ENCODE measurements around the gene MYL5. TPM values are rescaled to one million over a fixed set of nuclear protein-coding genes. Genes with fewer than 3 reads are reported as not detected.

The MYL5 gene
- total RNA-seq, 1 donor from 2014 or later: 22.6 TPM

DNA sequence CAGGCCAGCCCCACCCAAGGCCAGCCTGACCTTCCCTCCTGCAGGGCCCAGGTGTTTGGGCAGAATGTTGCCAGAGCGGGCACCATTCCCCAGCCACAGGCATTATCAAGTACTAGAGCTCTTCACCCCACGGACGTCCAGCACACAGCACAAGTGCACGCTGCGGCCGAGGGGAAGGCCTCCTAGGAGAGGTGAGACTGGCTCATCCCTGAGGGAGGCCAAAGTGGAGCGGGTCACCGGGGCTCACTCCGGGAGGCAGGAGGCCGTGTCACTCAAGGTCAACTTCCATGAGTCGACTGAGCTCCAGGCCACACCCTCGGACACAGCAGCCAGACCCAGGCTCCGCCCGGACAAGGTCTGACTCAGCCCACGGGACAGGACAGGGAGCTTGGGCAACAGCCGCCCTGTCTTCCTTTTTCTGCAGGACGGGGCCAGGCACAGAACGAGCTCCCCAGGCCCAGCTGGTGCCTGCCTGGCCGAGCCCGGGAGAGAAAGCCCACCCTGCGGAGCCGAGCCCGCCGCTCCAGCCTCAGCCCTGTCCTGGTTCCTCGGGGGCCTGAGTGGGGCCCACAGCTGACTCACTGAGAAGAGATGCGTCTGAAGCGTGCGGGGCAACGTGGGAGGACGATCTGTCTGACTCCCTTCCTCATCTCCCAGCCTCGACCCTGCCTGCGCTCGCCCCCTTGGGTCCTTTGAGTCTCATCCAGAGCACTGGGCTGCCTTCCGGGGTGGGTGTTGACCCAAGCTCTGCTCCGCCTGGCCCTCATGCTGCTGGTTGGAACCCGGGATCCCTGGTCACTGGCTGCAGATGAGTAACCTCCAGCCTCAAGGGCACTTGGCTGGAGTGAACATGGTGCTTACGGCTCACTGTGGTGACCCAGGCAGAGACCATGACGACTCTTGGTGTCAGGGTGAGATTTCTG, 13.0 kb downstream of the MYL5 start:
- no peak for DNase-seq (ENCODE audit: low spot score, unreplicated experiment)
- Mint-ChIP-seq H3K4me1 (ENCODE audit: low read depth) (peaks cover 2% of the 10 kb centered on the region), H3K27ac (no peak overlapping the region), H3K36me3 (ENCODE audit: insufficient read depth) (no peaks in the 10 kb centered on the region), H3K4me3 (ENCODE audit: low read depth) (no peak overlapping the region), H3K27me3 (no peaks in the 10 kb centered on the region), H3K9me3 (ENCODE audit: low read depth) (no peaks in the 10 kb centered on the region)
- TF ChIP-seq, protein P1, sequence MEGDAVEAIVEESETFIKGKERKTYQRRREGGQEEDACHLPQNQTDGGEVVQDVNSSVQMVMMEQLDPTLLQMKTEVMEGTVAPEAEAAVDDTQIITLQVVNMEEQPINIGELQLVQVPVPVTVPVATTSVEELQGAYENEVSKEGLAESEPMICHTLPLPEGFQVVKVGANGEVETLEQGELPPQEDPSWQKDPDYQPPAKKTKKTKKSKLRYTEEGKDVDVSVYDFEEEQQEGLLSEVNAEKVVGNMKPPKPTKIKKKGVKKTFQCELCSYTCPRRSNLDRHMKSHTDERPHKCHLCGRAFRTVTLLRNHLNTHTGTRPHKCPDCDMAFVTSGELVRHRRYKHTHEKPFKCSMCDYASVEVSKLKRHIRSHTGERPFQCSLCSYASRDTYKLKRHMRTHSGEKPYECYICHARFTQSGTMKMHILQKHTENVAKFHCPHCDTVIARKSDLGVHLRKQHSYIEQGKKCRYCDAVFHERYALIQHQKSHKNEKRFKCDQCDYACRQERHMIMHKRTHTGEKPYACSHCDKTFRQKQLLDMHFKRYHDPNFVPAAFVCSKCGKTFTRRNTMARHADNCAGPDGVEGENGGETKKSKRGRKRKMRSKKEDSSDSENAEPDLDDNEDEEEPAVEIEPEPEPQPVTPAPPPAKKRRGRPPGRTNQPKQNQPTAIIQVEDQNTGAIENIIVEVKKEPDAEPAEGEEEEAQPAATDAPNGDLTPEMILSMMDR (IDR thresholded peaks at IDR 0.05; ENCODE audit: unreplicated experiment): no peak

DNA sequence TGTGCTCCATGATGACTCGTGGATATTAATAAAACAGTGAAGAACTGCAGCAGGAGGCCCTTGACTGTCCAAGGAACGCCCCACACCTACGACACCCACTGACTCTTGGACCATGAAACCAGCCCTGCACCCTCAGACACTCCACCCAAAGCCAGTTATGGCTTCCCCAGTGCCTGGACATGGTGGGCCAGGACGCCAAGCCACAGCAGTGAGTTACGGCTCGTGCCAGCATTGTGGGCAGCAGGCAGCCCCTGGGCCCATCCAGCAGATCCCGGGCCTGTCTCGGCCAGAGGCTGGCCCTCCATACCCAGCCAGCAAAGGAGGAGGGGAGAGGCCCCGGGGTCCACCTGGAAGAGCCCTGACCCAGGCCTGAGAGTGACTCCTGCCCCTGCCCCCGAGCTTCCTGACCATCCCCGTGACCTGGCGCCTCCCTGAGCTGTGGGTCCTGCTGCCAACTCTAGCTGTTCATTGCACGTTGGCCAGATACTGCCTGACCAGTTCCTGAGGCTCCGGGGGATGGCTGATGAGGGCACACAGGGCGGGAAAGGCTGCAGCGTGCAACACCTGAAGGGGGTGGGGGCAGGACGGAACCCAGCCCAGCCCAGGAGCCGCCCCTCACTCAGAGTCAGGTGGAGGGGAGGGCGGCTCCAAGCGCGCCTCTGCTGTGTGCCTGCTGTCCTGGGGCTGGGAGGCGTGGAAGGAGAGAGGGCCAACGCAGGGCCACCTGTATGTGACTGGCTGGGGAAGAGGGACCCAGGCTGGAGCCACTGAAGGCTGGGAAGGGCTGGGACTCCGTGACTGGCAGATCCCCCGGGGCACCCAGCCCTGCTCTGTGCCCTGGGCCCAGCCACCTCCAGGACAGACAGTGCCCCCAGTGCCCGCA, 13.9 kb downstream of the MYL5 start:
- H3K27me3 Mint-ChIP-seq: no peaks in the 10 kb centered on the region
- peak overlapping the region; percentile 58 for H3K4me3 Mint-ChIP-seq (ENCODE audit: low read depth)
- no peak overlapping the region for H3K27ac Mint-ChIP-seq
- H3K4me1 Mint-ChIP-seq (ENCODE audit: low read depth): peaks cover 2% of the 10 kb centered on the region
- TF ChIP-seq, protein P1 (IDR thresholded peaks at IDR 0.05; ENCODE audit: unreplicated experiment): no peak
- H3K9me3 Mint-ChIP-seq (ENCODE audit: low read depth): no peaks in the 10 kb centered on the region
- H3K36me3 Mint-ChIP-seq (ENCODE audit: insufficient read depth): no peaks in the 10 kb centered on the region
- no peak for DNase-seq (ENCODE audit: low spot score, unreplicated experiment)

DNA sequence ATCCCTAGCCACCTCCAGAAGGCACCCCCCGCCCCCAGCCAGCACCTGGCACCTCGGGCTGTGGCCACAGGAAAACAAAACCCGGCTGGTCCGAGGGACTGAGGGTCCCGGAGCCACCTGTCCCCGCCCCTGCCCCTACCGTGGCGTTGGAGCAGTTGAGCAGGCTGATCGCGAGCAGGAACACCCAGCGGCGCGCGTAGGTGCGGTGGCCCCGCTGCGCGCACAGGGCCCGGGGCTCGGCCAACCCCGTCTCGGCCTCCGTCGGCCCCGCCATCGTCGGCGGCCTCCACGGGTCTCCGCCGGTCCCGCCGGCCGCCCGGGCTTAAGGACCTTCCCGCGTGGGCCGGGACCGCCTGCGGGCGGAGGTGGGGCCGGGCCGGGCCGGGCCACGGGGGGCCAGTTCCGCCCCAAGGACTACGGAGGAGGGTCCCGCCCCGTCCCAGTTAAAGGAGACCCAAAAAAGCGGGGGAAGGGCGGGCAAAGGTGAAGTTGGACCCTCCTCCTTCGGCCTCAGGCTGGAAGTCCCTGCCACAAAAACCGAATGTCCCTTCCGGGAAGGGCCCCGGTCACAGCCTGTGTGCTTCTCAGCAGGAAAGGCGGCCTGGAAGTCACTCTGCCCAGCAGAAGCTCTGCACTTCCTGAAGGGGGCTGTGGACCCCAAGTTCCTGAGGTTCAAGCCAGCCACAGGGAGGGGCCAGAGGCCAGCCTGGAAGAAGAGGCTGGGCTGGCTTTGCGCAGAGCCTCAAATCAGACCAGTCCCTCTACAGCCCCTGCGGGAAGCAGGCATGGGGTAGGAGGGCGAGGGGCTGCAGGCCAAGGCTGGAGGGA, 14.7 kb downstream of the MYL5 start, which contains the start of gene SLC49A3:
Gene SLC49A3 (minus strand): TSS at position 298 of the 828 bp plus-strand sequence. CDS start 24 bp downstream, at position 274.
- H3K4me3 Mint-ChIP-seq (ENCODE audit: low read depth): peak within 1 kb of the TSS; percentile 58
- H3K27me3 Mint-ChIP-seq: no peaks in the 10 kb centered on the region
- no peak for DNase-seq (ENCODE audit: low spot score, unreplicated experiment)
- no peaks in the 10 kb centered on the region for H3K36me3 Mint-ChIP-seq (ENCODE audit: insufficient read depth)
- H3K4me1 Mint-ChIP-seq (ENCODE audit: low read depth): peaks cover 2% of the 10 kb centered on the region
- no peaks in the 10 kb centered on the region for H3K9me3 Mint-ChIP-seq (ENCODE audit: low read depth)
- TF ChIP-seq, protein P1 (IDR thresholded peaks at IDR 0.05; ENCODE audit: unreplicated experiment): peak; percentile 17
- H3K27ac Mint-ChIP-seq: peak within 1 kb of the TSS; percentile 33

DNA sequence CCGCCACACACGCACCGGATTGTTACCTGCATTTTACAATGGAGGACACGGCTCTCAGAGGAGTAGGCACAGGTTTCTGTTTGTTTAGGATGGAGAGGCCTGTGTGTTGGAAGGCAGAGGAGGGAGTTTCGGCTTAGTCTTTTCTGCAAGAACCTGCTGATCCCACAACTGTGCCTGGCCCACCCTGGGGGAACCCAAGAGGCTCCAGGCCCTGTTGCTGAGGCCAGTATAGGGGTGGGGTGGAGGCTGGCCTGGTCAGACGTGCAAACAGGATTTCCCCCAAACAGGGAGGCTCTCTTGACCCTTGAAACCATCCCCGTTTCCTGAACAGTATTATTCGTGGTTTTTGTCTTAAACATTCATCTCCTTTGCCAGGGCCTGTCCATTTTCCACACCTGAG, 15.4 kb downstream of the MYL5 start:
- Mint-ChIP-seq H3K4me1 (ENCODE audit: low read depth) (peaks cover 2% of the 10 kb centered on the region), H3K36me3 (ENCODE audit: insufficient read depth) (no peaks in the 10 kb centered on the region), H3K27ac (peak overlapping the region; percentile 33), H3K9me3 (ENCODE audit: low read depth) (peaks cover 3% of the 10 kb centered on the region), H3K27me3 (no peaks in the 10 kb centered on the region), H3K4me3 (ENCODE audit: low read depth) (peak overlapping the region; percentile 40)
- DNase-seq (ENCODE audit: low spot score, unreplicated experiment): no peak
- TF ChIP-seq, protein P1 (IDR thresholded peaks at IDR 0.05; ENCODE audit: unreplicated experiment): no peak

All from progenitor cell of endocrine pancreas (in vitro differentiated cells).